ENCODE data around the gene TRAPPC5. TPM values are rescaled to one million over a fixed set of nuclear protein-coding genes. Genes with fewer than 3 reads are reported as not detected.

TRAPPC5 gene
- total RNA-seq, 1 experiment from 2014 or later = 124 TPM

DNA sequence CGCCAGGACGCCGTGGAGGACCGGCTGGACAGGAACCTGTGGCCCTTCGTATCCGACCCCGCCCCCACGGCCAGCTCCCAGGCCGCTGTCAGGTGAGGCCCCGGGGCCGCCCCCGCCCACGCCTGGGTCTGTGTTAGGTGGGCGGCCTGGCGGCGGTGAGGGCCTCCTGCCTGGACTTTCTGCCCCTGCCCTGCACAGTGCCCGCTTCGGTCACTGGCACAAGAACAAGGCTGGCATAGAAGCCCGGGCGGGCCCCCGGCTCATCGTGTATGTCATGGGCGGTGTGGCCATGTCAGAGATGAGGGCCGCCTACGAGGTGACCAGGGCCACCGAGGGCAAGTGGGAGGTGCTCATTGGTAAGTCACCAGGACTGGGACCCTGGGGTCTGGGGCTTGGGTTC, 33.5 kb upstream of the TRAPPC5 start:
- ATAC-seq = no peak
- no peaks in the 10 kb centered on the region for H3K36me3 Mint-ChIP-seq
- peaks cover 1% of the 10 kb centered on the region for H3K4me1 Mint-ChIP-seq
- POLR2A ChIA-PET = interaction anchor here (0.6 kb wide), 1 partner anchor 9 kb away, joined by 3 read pairs; no protein-coding TSS in a partner anchor
- CTCF ChIA-PET = no interaction called here
- no peak for TF ChIP-seq NFATC4 (CRISPR knock-in tag; IDR thresholded peaks at IDR 0.05)
- TF ChIP-seq ZNF121 (CRISPR knock-in tag; IDR thresholded peaks at IDR 0.05) = no peak
- no peak for TF ChIP-seq KAT7 (CRISPR knock-in tag; IDR thresholded peaks at IDR 0.05; ENCODE audit: borderline replicate concordance)
- TF ChIP-seq CREB1 (CRISPR knock-in tag; IDR thresholded peaks at IDR 0.05) = no peak
- H3K9me3 Mint-ChIP-seq = no peaks in the 10 kb centered on the region
- H3K4me3 Mint-ChIP-seq = no peak overlapping the region
- H3K27ac Mint-ChIP-seq = no peak overlapping the region
- peaks cover 18% of the 10 kb centered on the region for H3K27me3 Mint-ChIP-seq (ENCODE audit: low read depth)
- DNase-seq (ENCODE audit: low spot score) = no peak

DNA sequence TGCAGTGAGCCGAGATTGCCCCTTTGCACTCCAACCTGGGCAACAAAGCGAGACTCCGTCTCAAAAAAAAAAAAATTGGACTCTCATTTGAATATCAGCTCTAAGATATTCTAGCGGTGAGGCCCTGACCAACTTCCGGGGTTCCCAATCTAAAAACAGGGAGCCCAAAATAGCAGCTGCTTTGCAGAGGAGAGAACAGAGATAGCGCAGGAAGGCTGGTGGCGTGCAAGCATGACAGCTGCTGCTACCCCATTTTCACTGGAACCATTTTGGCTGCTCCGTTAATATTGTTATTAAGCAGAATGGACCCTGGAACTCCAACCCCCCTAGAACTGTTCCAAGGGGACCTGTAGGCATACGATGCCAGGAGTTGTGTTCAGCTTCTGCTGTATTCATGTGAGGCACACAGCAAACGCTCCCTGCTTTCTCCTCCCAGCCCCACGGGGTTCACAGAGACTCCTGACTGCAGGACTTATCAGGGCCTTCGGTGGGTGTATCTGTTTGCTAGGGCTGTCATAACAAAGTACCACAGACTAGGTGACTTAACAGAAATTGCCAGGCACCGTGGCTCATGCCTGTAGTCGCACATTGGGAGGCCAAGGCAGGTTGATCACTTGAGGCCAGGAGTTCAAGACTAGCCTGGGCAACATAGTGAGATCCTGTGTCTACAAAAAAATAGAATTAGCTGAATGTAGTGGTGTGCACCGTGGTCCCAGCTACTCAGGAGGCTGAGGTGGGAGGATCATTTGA, 32.2 kb upstream of the TRAPPC5 start:
- no peak for ATAC-seq
- H3K4me1 Mint-ChIP-seq = peaks cover 7% of the 10 kb centered on the region
- H3K27ac Mint-ChIP-seq = no peak overlapping the region
- H3K9me3 Mint-ChIP-seq = no peaks in the 10 kb centered on the region
- POLR2A ChIA-PET = interaction anchor here (0.6 kb wide), 2 partner anchors 8 to 353 kb away, joined by 3 to 4 read pairs; no protein-coding TSS in a partner anchor
- no peak for DNase-seq (ENCODE audit: low spot score)
- CTCF ChIA-PET = interaction anchor here (0.6 to 1.6 kb wide), 3 partner anchors 32 to 1602 kb away, joined by 3 to 6 read pairs (median 5); partner anchors contain the start of gene TRAPPC5
- H3K36me3 Mint-ChIP-seq = no peaks in the 10 kb centered on the region
- peaks cover 31% of the 10 kb centered on the region for H3K27me3 Mint-ChIP-seq (ENCODE audit: low read depth)
- peak; percentile 79; the same call in 1 of the 2 replicates for TF ChIP-seq ZNF121 (CRISPR knock-in tag; IDR thresholded peaks at IDR 0.05)
- TF ChIP-seq, protein P1, sequence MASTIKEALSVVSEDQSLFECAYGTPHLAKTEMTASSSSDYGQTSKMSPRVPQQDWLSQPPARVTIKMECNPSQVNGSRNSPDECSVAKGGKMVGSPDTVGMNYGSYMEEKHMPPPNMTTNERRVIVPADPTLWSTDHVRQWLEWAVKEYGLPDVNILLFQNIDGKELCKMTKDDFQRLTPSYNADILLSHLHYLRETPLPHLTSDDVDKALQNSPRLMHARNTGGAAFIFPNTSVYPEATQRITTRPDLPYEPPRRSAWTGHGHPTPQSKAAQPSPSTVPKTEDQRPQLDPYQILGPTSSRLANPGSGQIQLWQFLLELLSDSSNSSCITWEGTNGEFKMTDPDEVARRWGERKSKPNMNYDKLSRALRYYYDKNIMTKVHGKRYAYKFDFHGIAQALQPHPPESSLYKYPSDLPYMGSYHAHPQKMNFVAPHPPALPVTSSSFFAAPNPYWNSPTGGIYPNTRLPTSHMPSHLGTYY (CRISPR knock-in tag; IDR thresholded peaks at IDR 0.05) = no peak
- H3K4me3 Mint-ChIP-seq = no peak overlapping the region

DNA sequence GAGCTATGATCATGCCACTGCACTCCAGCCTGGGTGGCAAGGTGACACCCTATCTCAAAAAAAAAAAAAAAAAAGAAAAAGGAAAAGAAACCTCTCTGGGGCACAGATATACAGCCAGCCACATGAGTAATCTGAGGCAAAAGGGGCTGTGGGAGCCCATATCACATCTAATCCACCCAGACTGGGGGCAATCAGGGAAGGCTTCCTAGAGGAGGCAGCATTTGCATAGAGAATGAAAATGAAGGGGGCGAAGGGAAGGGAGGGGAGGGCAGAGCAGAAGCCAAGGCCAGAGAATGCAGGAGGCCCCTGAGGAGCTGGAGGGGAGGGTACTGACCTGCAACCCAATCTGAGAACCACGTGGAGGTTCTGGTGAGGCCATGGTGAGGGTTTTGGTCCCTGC, 30.5 kb upstream of the TRAPPC5 start:
- H3K36me3 Mint-ChIP-seq = no peaks in the 10 kb centered on the region
- H3K9me3 Mint-ChIP-seq = no peaks in the 10 kb centered on the region
- CTCF ChIA-PET = interaction anchor here (0.6 to 4.3 kb wide), 5 partner anchors 9 to 82 kb away, joined by 3 to 28 read pairs (median 4); partner anchors contain the start of gene TRAPPC5
- no peak for TF ChIP-seq ZNF396 (CRISPR knock-in tag; IDR thresholded peaks at IDR 0.05; ENCODE audit: borderline replicate concordance)
- TF ChIP-seq CREB1 (CRISPR knock-in tag; IDR thresholded peaks at IDR 0.05) = no peak
- TF ChIP-seq, protein P2, sequence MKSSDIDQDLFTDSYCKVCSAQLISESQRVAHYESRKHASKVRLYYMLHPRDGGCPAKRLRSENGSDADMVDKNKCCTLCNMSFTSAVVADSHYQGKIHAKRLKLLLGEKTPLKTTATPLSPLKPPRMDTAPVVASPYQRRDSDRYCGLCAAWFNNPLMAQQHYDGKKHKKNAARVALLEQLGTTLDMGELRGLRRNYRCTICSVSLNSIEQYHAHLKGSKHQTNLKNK (CRISPR knock-in tag; IDR thresholded peaks at IDR 0.05) = no peak
- TF ChIP-seq, protein P3, sequence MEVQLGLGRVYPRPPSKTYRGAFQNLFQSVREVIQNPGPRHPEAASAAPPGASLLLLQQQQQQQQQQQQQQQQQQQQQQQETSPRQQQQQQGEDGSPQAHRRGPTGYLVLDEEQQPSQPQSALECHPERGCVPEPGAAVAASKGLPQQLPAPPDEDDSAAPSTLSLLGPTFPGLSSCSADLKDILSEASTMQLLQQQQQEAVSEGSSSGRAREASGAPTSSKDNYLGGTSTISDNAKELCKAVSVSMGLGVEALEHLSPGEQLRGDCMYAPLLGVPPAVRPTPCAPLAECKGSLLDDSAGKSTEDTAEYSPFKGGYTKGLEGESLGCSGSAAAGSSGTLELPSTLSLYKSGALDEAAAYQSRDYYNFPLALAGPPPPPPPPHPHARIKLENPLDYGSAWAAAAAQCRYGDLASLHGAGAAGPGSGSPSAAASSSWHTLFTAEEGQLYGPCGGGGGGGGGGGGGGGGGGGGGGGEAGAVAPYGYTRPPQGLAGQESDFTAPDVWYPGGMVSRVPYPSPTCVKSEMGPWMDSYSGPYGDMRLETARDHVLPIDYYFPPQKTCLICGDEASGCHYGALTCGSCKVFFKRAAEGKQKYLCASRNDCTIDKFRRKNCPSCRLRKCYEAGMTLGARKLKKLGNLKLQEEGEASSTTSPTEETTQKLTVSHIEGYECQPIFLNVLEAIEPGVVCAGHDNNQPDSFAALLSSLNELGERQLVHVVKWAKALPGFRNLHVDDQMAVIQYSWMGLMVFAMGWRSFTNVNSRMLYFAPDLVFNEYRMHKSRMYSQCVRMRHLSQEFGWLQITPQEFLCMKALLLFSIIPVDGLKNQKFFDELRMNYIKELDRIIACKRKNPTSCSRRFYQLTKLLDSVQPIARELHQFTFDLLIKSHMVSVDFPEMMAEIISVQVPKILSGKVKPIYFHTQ (CRISPR knock-in tag; IDR thresholded peaks at IDR 0.05) = no peak
- TF ChIP-seq, protein P4, sequence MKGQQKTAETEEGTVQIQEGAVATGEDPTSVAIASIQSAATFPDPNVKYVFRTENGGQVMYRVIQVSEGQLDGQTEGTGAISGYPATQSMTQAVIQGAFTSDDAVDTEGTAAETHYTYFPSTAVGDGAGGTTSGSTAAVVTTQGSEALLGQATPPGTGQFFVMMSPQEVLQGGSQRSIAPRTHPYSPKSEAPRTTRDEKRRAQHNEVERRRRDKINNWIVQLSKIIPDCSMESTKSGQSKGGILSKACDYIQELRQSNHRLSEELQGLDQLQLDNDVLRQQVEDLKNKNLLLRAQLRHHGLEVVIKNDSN (CRISPR knock-in tag; IDR thresholded peaks at IDR 0.05) = no peak
- TF ChIP-seq RELA (CRISPR knock-in tag; IDR thresholded peaks at IDR 0.05; ENCODE audit: borderline replicate concordance) = no peak
- TF ChIP-seq ZNF416 (CRISPR knock-in tag; IDR thresholded peaks at IDR 0.05) = no peak
- no peak for TF ChIP-seq CREM (CRISPR knock-in tag; IDR thresholded peaks at IDR 0.05)
- no peak for TF ChIP-seq SMAD4 (CRISPR knock-in tag; IDR thresholded peaks at IDR 0.05)
- no peak for TF ChIP-seq OVOL2 (CRISPR knock-in tag; IDR thresholded peaks at IDR 0.05; ENCODE audit: borderline replicate concordance)
- no peak for TF ChIP-seq KAT7 (CRISPR knock-in tag; IDR thresholded peaks at IDR 0.05; ENCODE audit: borderline replicate concordance)
- no peak for TF ChIP-seq ESRRA (CRISPR knock-in tag; IDR thresholded peaks at IDR 0.05; ENCODE audit: borderline replicate concordance)
- TF ChIP-seq, protein P5, sequence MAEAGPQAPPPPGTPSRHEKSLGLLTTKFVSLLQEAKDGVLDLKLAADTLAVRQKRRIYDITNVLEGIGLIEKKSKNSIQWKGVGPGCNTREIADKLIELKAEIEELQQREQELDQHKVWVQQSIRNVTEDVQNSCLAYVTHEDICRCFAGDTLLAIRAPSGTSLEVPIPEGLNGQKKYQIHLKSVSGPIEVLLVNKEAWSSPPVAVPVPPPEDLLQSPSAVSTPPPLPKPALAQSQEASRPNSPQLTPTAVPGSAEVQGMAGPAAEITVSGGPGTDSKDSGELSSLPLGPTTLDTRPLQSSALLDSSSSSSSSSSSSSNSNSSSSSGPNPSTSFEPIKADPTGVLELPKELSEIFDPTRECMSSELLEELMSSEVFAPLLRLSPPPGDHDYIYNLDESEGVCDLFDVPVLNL (CRISPR knock-in tag; IDR thresholded peaks at IDR 0.05; ENCODE audit: borderline replicate concordance, low read depth) = no peak
- TF ChIP-seq JAZF1 (CRISPR knock-in tag; IDR thresholded peaks at IDR 0.05) = no peak
- TF ChIP-seq ZNF121 (CRISPR knock-in tag; IDR thresholded peaks at IDR 0.05) = no peak
- TF ChIP-seq, protein P6, sequence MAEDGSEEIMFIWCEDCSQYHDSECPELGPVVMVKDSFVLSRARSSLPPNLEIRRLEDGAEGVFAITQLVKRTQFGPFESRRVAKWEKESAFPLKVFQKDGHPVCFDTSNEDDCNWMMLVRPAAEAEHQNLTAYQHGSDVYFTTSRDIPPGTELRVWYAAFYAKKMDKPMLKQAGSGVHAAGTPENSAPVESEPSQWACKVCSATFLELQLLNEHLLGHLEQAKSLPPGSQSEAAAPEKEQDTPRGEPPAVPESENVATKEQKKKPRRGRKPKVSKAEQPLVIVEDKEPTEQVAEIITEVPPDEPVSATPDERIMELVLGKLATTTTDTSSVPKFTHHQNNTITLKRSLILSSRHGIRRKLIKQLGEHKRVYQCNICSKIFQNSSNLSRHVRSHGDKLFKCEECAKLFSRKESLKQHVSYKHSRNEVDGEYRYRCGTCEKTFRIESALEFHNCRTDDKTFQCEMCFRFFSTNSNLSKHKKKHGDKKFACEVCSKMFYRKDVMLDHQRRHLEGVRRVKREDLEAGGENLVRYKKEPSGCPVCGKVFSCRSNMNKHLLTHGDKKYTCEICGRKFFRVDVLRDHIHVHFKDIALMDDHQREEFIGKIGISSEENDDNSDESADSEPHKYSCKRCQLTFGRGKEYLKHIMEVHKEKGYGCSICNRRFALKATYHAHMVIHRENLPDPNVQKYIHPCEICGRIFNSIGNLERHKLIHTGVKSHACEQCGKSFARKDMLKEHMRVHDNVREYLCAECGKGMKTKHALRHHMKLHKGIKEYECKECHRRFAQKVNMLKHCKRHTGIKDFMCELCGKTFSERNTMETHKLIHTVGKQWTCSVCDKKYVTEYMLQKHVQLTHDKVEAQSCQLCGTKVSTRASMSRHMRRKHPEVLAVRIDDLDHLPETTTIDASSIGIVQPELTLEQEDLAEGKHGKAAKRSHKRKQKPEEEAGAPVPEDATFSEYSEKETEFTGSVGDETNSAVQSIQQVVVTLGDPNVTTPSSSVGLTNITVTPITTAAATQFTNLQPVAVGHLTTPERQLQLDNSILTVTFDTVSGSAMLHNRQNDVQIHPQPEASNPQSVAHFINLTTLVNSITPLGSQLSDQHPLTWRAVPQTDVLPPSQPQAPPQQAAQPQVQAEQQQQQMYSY (CRISPR knock-in tag; IDR thresholded peaks at IDR 0.05) = no peak
- TF ChIP-seq, protein P7, sequence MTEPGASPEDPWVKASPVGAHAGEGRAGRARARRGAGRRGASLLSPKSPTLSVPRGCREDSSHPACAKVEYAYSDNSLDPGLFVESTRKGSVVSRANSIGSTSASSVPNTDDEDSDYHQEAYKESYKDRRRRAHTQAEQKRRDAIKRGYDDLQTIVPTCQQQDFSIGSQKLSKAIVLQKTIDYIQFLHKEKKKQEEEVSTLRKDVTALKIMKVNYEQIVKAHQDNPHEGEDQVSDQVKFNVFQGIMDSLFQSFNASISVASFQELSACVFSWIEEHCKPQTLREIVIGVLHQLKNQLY (CRISPR knock-in tag; IDR thresholded peaks at IDR 0.05) = no peak

More for the DNA sequence above, 30.5 kb upstream of the TRAPPC5 start:
- Mint-ChIP-seq H3K4me1 (peaks cover 7% of the 10 kb centered on the region), H3K4me3 (no peak overlapping the region), H3K27ac (no peak overlapping the region), H3K27me3 (ENCODE audit: low read depth) (peaks cover 47% of the 10 kb centered on the region)
- DNase-seq (ENCODE audit: low spot score) (no peak), ATAC-seq (no peak)
- POLR2A ChIA-PET = interaction anchor here (0.6 kb wide), 1 partner anchor 20 kb away, joined by 12 read pairs; the partner anchor contains the start of genes PET100 and XAB2
